ENCODE results near the gene SUPT20HL1. TPM values are rescaled to one million over a fixed set of nuclear protein-coding genes. Genes with fewer than 3 reads are reported as not detected.

The SUPT20HL1 gene
- total RNA-seq (2022; extraction: Qiagen RNA extraction): not detected in 5 replicates

GRCh38 chrX:24360272-24360671, at the start of gene SUPT20HL1:
Gene SUPT20HL1 (plus strand): TSS chrX:24360639. CDS start chrX:24362761, 2,122 bp downstream.

GRCh38 chrX:24314019-24314635, 46.3 kb upstream of the SUPT20HL1 start, which contains the start of gene SUPT20HL2:
Gene SUPT20HL2 (minus strand): TSS chrX:24314069. CDS start chrX:24313315, 754 bp downstream.

Other genes starting within 250 kb of the SUPT20HL1 start
- gene ZFX, start 210.9 kb upstream of the SUPT20HL1 start, total RNA-seq (2022; extraction: Qiagen RNA extraction): 8.1 to 12.1 TPM (median 9.5 TPM) in 5 replicates
- gene SUPT20HL2, start 46.6 kb upstream of the SUPT20HL1 start, total RNA-seq (2022; extraction: Qiagen RNA extraction): not detected in 5 replicates
- 5.0 to 6.3 TPM (median 5.7 TPM) in 5 replicates for gene PDK3, start 104.6 kb downstream of the SUPT20HL1 start, total RNA-seq (2022; extraction: Qiagen RNA extraction)